Activated CD4-positive, alpha-beta T cell treated with anti-CD3 and anti-CD28 coated beads, Interleukin-2, Interleukin-6, amounts not matched to agents 100 ng/mL and 50 ng/mL, durations not matched to agents 16 hours and 8 hours (primary cell): ENCODE data around the gene DHODH.
"Not testable (repeated sequence)": the region's sequence is repeated elsewhere in the genome, so short reads cannot be mapped to it uniquely, and the experiment has no call there.

ENCODE experiments used
- DNase-seq: peaks from one replicate; pipeline ENCODE4 v3.0.0-alpha.2; 2020

Gene DHODH

DNA sequence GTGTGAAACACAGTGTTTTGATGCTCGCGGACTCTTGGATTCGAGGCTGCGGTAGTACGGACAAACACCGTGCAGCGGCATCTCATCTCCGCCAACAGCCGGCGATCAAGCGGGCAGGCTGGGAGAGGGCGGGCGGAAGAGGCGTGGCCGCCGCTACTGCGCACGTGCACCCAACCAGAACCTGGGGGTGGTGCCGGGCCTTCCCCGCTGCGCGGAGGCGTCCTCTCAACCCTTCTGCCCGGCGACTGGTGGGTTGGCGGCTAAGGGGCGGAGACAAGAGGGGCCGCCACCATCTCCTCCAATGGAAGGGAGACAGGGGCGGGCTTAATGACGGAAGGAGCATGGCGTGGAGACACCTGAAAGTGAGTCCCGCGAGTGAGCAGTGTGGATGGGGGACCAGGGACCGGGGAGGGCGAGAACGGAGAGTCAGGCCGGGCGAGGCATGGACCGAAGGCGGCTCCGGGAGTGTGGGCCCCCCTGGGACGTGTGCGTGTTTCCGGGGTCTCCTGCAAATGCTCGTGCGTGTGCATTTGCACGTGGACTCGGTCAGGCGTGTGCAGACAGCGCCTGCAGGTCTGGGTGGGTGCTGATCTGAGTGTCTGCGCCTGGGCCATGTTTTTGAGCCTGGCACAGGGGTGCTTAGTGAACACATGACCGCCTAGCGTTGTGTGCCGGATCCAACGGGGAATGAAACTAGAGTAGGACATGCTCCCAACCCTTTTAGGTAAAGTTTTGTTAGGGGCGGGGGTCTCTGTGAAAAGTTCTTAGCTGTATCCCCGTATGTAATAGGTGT lies at the start of gene DHODH:
TSS of gene DHODH (plus strand) at position 321 of the 793 bp plus-strand sequence. CDS start at position 342, 21 bp downstream.
- peak; percentile 99 for DNase-seq

DNA sequence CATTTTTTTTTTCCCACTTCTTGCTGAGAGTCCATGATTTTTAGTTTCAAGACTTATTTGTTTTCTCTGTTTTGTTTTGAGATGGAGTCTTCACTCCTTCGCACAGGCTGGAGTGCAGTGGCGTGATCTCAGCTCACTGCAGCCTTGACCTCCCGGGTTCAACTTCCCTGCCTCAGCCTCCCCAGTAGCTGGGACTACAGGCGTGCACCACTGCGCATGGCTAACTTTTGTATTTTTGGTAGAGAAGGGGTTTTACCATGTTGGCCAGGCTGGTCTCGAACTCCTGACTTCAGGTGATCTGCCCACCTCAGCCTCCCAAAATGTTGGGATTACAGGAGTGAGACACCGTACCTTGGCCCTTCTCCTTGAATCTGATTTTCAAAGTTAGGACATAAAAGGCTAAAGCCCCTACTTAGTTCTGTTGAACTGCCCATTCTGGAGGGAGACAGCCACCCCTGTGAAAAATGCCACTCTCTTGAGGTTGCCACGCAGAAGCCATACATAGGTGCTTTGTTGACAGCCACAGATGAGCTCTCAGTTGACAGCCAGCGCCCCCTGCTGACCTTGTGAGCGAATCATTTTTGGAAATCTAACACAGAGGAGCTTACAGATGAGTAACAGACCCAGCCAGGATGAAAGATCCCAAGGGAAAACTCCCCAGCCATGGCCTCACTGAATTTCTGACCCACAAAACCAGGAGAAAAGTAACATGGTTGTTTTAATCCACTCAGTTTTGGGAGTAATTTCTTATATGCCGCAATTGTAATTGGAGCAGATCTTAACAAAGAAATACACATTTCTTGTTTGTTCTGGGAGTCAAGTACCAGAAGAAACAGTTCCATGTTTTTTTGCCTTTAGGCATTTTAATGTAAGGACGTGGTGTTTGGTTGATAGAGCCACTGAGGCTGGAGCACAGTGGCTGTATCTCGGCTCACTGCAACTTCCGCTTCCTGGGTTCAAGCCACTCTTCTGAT lies 47.2 kb upstream of the DHODH start:
- peak; percentile 86 for DNase-seq

DNA sequence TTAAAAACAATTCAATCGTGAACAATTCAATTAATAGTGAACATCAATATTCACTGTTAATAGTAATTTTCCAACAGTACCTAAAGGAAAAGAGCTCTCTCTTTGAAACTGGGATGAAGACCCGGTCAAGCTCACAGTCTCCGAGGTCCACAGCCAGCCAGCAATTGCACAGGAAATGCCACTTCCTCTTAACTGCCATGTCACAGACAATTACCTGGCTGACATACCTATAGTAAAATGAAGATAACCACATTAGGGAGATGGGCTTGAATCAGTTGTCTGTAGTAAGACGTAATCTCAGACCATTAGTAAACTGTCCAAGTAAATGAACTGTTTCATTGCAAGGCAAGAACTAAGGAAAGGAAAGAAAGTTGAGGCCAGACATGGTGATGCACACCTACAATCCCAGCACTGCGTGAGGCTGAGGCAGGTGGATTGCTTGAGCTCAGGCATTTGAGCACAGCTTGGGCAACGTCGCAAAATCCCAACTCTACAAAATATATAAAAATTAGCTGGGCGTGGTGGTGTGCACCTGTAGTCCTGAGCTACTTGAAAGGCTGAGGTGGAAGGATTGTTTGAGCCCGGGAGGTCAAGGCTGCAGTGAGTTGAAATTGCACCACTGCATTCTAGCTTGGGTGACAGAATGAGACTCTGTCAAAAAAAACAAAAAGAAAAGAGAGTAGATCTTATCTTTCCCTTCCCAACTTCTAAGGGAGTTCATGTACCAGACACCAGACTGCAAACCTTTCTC lies 45.2 kb upstream of the DHODH start:
- DNase-seq = no peak

DNA sequence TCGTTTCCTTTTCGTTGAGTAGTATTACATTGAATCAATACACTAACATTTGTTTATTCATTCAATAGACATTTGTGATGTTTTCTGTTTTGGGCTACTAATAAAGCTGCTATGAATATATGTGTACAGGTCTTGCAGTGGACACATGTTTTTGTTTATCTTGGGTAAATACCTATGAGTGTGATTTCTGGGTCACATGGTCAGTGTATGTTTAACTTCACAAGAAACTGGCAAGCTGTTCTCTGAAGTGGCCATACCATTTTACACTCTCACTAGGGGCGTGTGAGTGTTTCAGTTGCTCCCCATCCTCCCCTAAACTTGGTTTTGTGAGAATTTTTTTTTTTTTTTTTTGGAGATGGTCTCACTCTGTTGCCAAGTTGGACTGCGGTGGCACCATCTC lies 43.3 kb upstream of the DHODH start:
- no peak for DNase-seq

DNA sequence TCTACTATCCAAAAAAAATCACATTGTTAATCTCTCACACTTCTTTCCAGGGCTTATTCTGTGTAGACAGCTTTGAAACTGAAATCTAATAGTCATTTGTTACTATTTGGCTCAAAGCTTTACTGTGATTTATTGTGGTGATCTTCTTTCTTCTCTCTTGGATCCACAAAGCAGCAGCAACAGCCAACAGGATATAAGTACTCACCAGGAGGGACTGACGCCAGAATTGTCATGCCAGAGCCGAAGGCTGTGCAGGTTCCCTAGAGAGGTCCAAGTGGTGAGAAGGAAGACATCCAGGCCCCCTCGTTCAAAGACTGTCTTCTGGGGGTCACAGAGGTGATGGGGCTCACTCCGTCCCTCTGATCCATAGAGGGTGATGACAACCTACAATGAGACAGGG lies 41.6 kb upstream of the DHODH start:
- no peak for DNase-seq

DNA sequence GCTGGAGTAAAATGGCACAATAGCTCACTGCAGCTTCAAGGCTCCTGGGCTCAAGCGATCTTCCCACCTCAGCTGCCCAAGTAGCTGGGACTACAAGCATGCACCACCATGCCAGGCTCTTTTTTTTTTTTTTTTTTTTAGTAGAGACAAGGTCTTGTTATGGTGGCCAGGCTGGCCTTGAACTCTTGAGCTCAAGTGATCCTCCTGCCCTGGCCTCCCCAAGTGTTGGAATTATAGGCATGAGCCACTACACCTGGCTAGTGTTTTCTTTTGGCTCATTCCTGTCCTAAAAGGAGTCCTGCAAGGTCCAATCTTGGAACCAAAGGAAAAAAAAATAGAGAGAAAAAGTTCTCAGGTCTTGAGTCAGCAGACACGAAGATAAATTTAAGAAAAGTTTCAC lies 39.2 kb upstream of the DHODH start:
- DNase-seq = no peak

DNA sequence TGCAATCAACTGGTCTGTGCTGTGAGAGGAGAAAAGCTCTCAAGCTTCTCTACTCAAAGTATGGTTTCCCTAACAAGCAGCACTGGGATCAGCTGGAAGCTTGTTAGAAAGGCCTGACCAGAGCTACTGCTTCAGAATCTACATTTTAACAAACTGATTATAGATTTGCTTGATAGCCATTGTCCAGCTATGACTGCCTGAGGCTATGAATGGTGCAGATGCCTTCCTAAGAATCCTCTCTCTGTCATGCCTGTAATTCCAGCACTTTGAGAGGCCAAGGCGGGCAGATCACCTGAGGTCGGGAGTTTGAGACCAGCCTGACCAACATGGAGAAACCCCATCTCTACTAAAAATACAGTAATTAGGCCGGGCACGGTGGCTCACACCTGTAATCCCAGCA lies 37.0 kb upstream of the DHODH start:
- no peak for DNase-seq

DNA sequence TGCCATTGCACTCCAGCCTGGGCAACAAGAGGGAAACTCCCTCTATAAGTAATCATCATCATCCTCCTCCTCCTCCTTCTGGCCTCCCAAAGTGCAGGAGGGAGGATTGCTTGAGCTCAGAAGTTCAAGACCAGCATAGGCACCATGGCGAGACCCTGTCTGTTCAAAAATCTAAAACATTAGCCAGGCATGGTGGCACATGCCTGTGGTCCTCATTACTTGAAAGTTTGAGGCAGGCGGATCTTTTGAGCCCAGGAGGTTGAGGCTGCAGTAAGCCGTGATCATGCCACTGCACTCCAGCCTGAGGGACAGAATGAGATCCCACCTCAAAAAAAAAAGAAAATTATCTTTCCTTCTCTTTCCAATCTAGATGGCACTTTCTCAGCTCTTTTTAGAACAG lies 36.2 kb upstream of the DHODH start:
- no peak for DNase-seq

DNA sequence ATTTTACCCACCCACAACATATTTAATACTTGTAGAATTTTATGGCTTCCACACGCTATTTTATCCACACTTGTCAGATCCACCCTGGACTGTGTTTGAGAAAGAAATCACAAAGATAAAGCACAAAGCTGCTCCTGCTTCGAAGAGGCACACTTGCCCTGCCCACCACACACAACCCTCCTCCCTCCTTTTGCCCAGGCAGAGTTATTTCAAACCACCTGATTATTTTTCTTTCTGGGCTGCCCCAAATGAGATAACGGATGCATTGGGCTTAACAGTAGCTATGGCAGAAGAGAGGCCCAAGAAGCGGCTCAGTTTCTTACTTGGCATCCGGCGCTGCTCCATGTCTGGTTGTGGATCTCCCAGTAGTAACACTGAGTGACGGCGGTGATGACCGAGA lies 35.5 kb upstream of the DHODH start:
- no peak for DNase-seq

DNA sequence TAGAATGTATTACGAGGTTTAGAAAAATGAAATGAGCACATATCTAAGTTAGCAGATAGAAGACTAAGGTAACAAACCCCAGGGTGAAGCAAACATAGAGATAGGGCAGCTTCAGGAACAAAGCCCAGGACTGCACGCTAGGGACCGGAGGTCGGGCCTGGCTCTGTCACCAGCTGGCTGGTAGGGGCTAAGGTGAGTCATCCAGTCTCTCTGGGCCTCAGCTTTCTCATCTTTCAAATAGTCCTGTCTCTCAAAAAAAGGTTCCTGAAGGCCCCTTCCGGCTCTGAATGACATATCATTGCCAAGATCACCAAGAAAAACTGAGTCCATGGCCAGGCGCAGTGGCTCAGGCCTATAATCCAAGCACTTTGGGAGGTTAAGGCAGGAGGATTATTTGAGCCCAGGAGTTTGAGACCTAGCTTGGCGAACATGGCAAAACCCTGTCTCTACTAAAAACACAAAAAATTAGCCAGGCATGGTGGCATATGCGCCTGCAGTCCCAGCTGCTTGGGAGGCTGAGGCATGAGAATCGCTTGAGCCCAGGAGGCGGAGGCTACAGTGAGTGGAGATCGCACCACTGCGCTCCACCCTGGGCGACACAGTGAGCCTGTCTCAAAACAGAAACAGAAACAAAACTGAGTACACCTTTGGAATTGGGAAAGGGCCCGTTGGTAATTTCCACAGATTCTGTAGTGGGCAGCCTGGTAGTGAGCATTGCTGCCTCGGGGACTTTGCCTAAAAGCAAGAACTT lies 34.3 kb upstream of the DHODH start:
- DNase-seq = no peak

DNA sequence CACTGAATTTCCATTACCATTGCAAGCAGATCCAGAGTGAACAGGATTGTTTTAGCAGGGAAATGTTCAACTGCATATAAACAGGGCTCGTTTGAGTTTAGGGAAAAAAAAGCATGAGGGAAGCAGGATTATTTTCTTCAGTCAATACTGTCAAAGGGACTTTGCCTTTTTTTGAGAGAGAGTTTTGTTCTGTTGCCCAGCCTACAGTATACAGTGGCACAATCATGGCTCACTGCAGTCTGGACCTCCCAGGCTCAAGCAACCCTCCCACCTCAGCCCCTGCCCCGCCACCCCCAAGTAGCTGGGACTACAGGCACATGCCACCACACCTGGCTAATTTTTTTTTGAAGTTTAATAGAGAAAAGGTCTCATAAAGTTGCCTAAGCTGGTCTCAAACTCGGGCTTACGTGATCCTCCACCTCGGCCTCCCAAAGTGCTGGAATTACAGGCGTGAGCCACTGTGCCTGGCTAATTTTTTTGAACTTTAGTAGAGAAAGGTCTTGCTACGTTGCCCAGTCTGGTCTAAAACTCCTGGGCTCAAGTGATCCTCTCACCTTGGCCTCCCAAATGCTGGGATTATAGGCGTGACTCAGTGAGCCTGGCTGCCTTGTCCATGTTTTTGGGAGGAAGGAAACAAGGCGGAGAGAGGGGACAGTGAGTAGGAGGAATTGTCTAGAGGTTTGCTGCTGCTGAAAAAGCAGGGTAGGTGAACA lies 23.1 kb upstream of the DHODH start:
- no peak for DNase-seq

DNA sequence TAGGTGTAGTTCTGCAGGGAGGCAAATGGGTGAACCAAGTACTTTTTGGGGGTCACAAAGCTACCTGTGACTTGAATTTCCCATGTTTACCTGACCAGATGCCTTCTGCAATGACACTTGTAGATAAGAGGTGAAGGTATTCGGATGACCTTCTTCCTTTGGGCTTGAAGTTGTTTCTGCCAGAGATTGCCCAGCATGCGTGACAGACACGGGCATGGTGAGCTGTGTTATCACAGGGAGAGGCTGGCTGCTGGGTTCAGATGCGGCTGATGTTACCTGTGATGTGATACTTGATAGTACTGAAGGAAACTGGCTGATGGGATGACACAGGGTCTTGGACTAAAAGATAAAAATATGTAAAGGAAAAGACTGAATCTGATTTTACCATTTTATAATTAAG lies 22.4 kb upstream of the DHODH start:
- DNase-seq = no peak

DNA sequence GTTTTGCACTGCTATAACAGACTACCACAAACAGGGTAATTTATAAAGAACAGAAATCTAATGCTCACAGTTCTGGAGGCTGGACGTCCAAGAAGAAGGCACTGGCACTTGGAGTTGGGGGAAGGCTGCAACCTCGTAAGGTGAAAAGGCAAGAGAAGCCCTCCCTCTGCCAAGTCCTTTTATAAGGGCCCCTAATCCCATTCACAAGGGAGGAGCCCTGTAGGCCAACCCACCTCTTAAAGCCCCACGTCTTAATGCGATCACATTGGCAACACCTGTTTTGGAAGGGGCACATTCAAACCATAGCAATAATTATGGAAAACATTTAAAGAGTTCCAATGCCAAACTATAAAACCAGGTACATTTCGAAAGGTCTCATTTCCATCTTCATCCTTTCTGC lies 13.5 kb upstream of the DHODH start:
- no peak for DNase-seq

DNA sequence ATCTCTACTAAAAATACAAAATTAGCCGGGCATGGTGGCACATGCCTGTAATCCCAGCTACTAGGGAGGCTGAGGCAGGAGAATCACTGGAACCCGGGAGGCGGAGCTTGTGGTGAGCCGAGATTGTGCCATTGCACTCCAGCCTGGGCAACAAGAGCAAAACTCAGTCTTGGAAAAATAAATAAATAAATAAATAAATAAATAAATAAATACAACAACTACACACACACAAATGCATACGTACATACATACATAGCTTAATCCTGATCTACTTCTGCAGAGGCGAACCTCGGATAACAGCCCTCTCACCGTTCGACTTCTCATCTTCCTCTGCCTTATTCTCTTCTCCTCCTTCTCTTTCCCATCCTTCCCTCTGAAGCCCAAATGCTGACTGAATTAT lies 11.0 kb upstream of the DHODH start:
- not testable (repeated sequence) for DNase-seq

DNA sequence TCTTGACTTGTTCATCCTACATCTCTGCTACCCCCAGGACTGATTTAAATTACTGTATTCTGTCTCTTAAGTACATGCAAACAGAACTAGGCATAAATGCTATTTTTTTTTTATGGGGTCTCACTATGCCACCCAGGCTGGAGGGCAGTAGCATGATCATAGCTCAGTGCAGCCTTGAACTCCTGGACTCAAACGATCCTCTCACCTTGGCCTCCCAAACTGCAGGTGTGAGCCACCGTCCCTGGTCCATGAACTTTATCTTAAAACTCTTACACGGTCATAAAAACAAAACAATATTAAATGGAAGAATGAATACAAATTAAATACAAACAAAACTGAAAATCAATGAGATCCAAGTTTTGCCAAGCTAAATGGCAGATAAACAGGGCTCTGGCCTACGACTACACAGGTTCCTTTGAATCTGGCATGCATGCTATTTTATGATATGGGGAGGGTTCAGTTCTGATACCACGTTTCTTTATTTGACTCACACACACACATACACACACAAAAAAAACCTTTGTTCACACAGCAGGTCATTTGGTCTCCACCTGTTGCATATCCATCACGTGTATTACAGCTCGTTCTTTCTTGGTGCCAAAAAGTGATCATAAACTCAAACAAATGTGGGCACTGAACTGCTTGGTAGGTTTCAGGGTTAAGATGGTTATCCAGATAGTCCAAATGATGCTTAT lies 7.2 kb upstream of the DHODH start:
- no peak for DNase-seq

DNA sequence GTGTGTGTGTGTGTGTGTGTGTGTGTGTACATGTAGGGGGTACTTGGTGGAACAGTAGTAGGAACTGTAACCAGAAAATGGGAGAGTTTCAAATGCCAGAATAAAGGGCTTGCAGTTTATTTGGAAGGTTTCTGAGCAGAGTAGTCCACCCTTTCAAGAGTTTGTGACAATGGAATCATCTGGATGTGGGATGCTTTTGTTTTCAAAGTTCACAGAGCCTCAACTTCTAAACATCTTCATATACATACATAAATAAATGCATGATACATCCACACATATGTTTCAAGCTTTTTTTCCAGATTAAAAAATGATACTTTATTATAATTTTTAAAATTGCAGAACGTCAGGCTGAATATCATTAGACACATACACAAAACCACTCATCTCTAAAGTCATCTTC lies 5.9 kb upstream of the DHODH start:
- DNase-seq = no peak

DNA sequence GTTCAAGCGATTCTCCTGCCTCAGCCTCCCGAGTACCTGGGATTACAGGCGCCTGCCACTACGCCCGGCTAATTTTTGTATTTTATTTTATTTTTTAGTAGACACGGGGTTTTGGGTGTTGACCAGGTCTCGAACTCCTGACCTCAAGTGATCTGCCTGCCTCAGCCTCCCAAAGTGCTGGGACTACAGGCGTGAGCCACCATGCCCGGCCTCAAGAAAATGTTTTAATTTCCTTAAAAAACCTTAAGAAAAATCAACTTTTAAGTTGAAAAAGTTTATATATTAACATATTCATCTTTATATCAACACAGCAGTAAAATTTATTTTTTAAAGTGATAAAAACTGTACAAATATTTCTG lies 500 bp upstream of the DHODH start:
- not testable (repeated sequence) for DNase-seq

DNA sequence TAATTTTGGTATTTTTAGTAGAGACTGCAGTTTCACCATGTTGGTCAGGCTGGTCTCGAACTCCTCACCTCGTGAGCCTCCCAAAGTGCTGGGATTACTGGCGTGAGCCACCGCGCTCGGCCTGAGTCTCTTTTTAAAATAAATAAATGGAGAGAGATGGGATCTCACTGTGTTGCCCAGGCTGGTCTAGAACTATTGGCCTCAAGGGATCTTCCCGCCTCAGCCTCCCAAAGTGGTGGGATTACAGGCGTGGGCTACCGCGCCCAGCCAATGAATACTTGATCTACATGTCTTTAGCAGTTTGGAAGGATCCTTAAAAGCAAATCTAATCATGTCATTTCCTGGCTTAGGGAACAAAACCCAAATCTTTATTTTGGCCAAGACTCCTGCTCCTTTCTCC lies 1.2 kb downstream of the DHODH start:
- DNase-seq = no peak

DNA sequence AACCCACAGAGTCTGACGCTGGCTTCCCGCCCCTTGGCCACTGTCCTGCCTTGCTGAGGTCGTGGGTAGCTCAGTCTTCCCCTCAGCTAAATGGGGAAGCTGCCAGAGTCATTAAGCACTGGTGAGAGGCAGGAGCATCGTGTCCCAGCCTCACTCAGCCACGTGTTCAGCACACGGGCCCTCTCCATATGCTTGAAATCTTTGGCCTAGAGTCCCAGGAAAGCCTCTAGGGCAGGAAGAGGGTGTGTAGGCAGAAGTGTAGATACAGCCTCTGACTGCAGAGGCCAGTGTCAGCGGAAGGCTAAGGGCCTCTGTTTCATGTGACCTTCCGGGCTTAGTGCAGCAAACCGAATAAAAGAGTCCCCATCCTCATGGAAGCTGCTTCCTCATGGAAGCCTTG lies 4.1 kb downstream of the DHODH start:
- no peak for DNase-seq

DNA sequence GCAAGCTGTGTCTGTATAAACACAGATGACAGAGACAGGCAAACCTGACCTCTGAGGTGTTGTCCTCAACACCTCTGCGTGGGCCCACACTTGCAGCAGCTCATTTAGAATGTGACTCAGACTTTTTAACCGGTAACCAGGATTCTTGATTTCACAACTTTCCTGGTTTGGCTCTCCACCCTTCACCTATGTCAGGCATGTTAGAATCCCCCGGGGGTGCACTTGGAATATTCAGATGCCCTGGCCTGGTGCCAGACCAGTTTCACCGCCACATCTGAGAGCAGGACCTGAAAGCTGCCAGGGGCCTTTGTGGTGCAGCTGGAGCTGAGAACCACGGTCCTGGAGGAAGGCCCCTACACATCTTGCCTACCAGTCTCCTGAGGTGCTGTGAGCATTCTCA lies 4.8 kb downstream of the DHODH start:
- peak; percentile 22 for DNase-seq

DNA sequence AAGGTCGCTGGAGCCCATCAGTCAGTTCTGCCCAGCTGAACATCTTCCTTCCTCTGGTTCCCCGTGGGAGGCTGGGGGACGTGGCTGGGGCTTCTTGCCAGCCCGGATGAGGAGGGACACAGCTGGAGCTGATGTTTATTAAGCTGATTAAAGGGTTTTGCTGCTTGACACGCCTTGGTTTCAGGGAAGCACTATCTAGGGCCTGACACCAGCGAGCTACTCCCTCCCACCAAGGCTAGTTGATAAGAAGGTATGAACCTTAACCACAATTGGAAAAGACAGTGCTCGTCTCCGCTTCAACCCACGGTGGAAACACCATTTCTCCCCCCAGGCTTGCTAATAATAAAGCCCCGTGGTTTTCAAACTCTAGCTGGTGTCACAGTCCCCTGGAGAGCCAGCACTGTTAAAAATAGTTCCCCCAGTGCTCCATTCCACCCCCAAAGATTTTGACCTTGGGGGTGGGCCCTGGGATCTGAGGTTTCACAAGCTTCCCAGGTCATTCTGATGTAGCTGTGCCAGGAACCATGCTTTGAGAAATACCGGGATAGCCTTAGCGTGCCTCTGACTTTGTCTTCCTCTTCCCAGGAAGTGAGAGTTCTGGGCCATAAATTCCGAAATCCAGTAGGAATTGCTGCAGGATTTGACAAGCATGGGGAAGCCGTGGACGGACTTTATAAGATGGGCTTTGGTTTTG lies 5.5 kb downstream of the DHODH start:
- no peak for DNase-seq
